Ovary (tissue), 9 donors: ENCODE data around the gene ROR2. TPM values are rescaled to one million over a fixed set of nuclear protein-coding genes. Genes with fewer than 3 reads are reported as not detected.

Source experiments
- DNase-seq, 5 donors: peaks; one replicate each; pipeline ENCODE4 v3.0.0-alpha.2; 2019 to 2020
- H3K27ac ChIP-seq, 2 donors: fragments of 200-600 bp; one replicate each; pipeline versions ENCODE4 v1.5.1 to v1.8.0; 2019 to 2022
- H3K27me3 ChIP-seq: fragments of 200-600 bp; one replicate; pipeline ENCODE4 v1.8.0; 2022
- H3K36me3 ChIP-seq: fragments of 200-600 bp; sonication (generic); one replicate; pipeline ENCODE4 v1.5.1; 2019
- H3K4me1 ChIP-seq: one replicate; pipeline ENCODE4 v1.8.1; 2013; ENCODE audit warnings: mild to moderate bottlenecking, moderate library complexity; ENCODE audit not compliant: insufficient read depth
- H3K4me3 ChIP-seq: fragments of 200-600 bp; sonication (generic); one replicate; pipeline ENCODE4 v1.5.1; 2017
- H3K9me3 ChIP-seq, 2 donors: fragments of 200-600 bp in 1 of 2; sonication (generic) in 1 of 2; one replicate each; pipeline versions ENCODE4 v1.5.1 to v1.8.1; 2013 to 2019; ENCODE audit warnings: mild to moderate bottlenecking in 1 of 2, moderate library complexity in 1 of 2
- EP300 ChIP-seq: sonication (generic); formaldehyde crosslinking; IDR thresholded peaks from one replicate; pipeline ENCODE4 v1.6.1; 2017; ENCODE audit warnings: antibody characterized with exemption
- POLR2A ChIP-seq: fragments of 450-650 bp; IDR thresholded peaks from one replicate; pipeline ENCODE4 v1.6.1; 2017; ENCODE audit warnings: antibody characterized with exemption, mild to moderate bottlenecking, moderate library complexity
- WGBS, 3 donors: extraction: QIAGEN DNeasy Blood & Tissue Kit in 1 of 3; methylation state at CpG; one replicate each; pipeline versions ENCODE4 v1.1.5 to v1.1.7; 2013 to 2017; 5-methylcytosine and 5-hydroxymethylcytosine counted together
- intact Hi-C, 4 donors: fragments of 100-400 bp; cut with DNase I; formaldehyde crosslinking; loops; one replicate each; pipeline versions ENCODE4 v1.11.0 to v1.15.1; 2022 to 2023
- polyA plus RNA-seq, 2 donors: library from polyadenylated mRNA; stranded (reverse); fragments of 200-250 nt in 1 of 2; fragments of 350-450 nt in 1 of 2; fragmentation: Illumina TruSeq in 1 of 2; extraction: RNeasy Lipid Tissue Mini Kit (QIAGEN cat#74804) in 1 of 2; gene quantifications; one replicate each; pipeline ENCODE4 v1.2.3, GENCODE V29; 2013 to 2014
- total RNA-seq, 7 donors: library from RNA; depleted of rRNA in 2 of 7; stranded (reverse); fragments of >200 nt in 2 of 7; fragmentation: NEBNext Ultra II Directional in 3 of 7; extraction: Animal tissue kit (Norgen Biotek cat#: 25700) in 3 of 7; gene quantifications; one replicate each; pipeline versions ENCODE4 v1.1.0 to v1.2.4, GENCODE V29; 2016 to 2023
- TF ChIP-seq, protein P1 (sequence below), 3 donors: fragments of 450-650 bp in 2 of 3; fragments of 200-600 bp in 1 of 3; IDR thresholded peaks; one replicate each; pipeline versions ENCODE4 v1.5.1 to v1.8.0; 2016 to 2022; ENCODE audit warnings: antibody characterized with exemption in 3 of 3, mild to moderate bottlenecking in 1 of 3
- donor health status: DM: no; HTN: no; CAD: no; lungs with moderate emphysema.
- donor health status: DM: no; HTN: no; CAD: no.
- donor health status: Bipolar disorder and iron deficiency.
- donor health status: DM: yes; HTN: yes; CAD: no.
- donor health status: DM: no; HTN: no; CAD: no.
- donor health status: DM: yes; HTN: yes; CAD: no.

Gene ROR2
- total and polyA plus RNA-seq, 9 donors, result 11.4 to 35.5 (median 27.7) TPM

DNA sequence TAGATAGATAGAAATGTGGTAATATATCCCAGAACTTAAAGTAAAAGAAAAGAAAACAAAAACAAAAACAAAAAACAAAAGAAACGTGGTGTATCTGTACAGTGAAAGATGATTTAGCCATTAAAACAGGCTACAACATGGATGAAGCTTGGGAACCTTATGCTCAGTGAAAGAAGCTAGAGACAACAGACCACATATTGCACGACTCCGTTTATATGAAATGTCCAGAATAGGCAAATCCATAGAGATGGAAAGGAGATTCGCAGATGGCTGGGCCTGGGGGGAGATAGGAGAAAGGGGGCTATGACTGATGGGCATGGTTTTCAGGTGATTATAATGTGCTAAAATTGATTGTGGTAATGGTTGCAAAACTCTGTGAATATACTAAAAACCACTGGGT is 86.6 kb downstream of the ROR2 start:
- DNase-seq, result no peak
- H3K27ac ChIP-seq, result no peak overlapping the region
- no peaks in the 10 kb centered on the region for H3K9me3 ChIP-seq
- H3K4me1 ChIP-seq, result peaks cover 5% of the 10 kb centered on the region
- intact Hi-C loops, result no loop called here
- no peaks in the 10 kb centered on the region for H3K27me3 ChIP-seq
- H3K36me3 ChIP-seq, result no peaks in the 10 kb centered on the region
- TF ChIP-seq EP300, result no peak
- TF ChIP-seq, protein P1, sequence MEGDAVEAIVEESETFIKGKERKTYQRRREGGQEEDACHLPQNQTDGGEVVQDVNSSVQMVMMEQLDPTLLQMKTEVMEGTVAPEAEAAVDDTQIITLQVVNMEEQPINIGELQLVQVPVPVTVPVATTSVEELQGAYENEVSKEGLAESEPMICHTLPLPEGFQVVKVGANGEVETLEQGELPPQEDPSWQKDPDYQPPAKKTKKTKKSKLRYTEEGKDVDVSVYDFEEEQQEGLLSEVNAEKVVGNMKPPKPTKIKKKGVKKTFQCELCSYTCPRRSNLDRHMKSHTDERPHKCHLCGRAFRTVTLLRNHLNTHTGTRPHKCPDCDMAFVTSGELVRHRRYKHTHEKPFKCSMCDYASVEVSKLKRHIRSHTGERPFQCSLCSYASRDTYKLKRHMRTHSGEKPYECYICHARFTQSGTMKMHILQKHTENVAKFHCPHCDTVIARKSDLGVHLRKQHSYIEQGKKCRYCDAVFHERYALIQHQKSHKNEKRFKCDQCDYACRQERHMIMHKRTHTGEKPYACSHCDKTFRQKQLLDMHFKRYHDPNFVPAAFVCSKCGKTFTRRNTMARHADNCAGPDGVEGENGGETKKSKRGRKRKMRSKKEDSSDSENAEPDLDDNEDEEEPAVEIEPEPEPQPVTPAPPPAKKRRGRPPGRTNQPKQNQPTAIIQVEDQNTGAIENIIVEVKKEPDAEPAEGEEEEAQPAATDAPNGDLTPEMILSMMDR (IDR thresholded peaks at IDR 0.05), result no peak
- TF ChIP-seq POLR2A, result no peak
- no peak overlapping the region for H3K4me3 ChIP-seq
- WGBS, 3 donors, result 73 to 96% (median 75%) methylated on average over 4 of the region's 4 CpGs

DNA sequence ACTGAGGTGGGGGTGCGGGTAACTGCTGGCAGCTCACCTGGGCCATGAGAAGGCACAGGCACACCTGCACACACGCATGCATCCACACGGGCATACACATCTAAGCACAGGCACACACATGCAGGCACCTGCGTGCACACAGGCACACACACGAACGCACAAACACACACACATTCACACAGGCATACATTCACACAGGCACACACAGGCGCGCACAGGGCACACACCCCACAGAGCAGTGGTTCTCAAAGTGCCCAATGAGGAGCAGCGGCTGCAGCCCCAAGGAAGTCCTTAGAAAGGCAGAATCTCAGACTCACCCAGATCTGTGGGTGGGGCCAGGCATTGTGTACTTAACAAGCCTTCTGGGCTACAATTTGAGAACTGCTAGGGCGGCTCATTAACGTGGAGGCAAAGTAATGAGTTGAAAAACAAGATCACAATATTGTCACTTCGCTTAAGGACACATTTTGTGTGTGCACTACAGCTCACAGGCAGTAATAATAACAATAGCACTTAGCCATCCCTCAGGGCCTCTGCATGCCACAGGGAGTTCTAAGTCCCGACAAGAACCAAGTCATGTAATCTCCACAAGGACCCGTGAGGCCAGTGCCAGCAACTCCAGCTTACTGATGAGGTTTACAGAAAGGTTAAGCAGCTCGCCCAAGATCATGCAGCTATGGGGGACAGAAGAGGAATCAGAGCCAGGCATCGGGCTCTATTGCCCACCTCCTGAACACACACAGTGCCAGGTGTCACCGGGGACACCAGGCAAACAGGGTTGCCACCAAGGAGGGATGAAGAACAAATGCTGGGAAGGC is 91.6 kb downstream of the ROR2 start:
- Histone ChIP-seq H3K27me3 (no peaks in the 10 kb centered on the region), H3K36me3 (no peaks in the 10 kb centered on the region), H3K4me1 (peaks cover 5% of the 10 kb centered on the region), H3K9me3 (no peaks in the 10 kb centered on the region), H3K4me3 (no peak overlapping the region), H3K27ac (no peak overlapping the region)
- DNase-seq, result no peak
- TF ChIP-seq EP300 (no peak), POLR2A (no peak)
- TF ChIP-seq, protein P1 (IDR thresholded peaks at IDR 0.05), result no peak
- WGBS, 3 donors, result 84 to 90% (median 86%) methylated on average over 17 of the region's 17 CpGs
- intact Hi-C loops, result no loop called here

GRCh38 chr9:91857291-91858212 is 92.5 kb downstream of the ROR2 start:
- H3K9me3 ChIP-seq, result no peaks in the 10 kb centered on the region
- no peak for TF ChIP-seq EP300
- TF ChIP-seq, protein P1 (IDR thresholded peaks at IDR 0.05), result no peak
- no peak for TF ChIP-seq POLR2A
- no peaks in the 10 kb centered on the region for H3K27me3 ChIP-seq
- 35 to 47% (median 41%) methylated on average over 27 of the region's 27 CpGs for WGBS, 3 donors
- H3K27ac ChIP-seq, result no peak overlapping the region
- peaks cover 5% of the 10 kb centered on the region for H3K4me1 ChIP-seq
- H3K4me3 ChIP-seq, result no peak overlapping the region
- no peak for DNase-seq
- H3K36me3 ChIP-seq, result no peaks in the 10 kb centered on the region
- intact Hi-C loops, result no loop called here

DNA sequence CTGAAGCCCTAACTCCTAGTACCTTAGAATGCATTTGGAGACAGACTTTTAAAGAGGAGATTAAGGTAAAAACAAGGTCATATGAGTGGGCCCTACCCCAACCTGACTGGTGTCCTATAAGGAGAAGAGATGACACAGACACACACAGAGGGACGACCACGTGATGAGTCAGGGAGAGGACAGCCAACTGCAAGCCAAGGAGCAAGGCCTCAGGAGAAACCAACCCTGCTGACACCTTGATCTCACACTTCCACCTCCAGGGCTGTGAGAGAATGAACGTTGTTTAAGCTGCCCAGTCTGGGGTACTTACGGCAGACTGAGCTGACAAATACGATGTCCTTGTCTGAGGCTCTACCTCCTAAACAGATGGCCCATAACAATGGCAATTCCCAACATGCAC is 93.6 kb downstream of the ROR2 start:
- H3K27ac ChIP-seq, result no peak overlapping the region

More for the DNA sequence above, 93.6 kb downstream of the ROR2 start:
- intact Hi-C loops, result no loop called here
- Histone ChIP-seq H3K4me1 (peaks cover 5% of the 10 kb centered on the region), H3K4me3 (no peak overlapping the region), H3K27me3 (no peaks in the 10 kb centered on the region), H3K36me3 (no peaks in the 10 kb centered on the region), H3K9me3 (no peaks in the 10 kb centered on the region)
- WGBS, 3 donors, result 91 to 96% (median 92%) methylated on average over 5 of the region's 5 CpGs
- TF ChIP-seq POLR2A, result no peak
- DNase-seq, result no peak
